Measurements from ENCODE around the gene CNGA2. TPM values are rescaled to one million over a fixed set of nuclear protein-coding genes. Genes with fewer than 3 reads are reported as not detected.

The CNGA2 gene
- total RNA-seq, 1 experiment from 2014 or later: not detected

DNA sequence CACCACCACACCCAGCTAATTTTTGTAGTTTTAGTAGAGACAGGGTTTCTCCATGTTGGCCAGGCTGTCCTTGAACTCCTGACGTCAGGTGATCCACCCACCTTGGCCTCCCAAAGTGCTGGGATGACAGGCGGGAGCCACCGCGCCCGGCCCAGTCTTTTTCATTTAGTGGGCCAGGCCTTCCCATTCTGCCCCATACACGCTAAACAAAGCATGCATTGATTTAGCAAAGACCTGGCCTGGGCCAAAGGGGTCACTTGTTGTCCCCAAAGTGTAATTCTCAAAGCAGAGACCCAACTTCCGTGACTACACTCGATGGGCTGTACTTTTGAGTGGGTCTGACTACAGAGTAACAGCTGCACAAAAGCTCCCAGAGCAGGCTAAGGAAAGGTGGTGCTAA, 29.2 kb downstream of the CNGA2 start (continued):
- TF ChIP-seq POLR2AphosphoS5 (IDR thresholded peaks at IDR 0.05; ENCODE audit: low read depth, low read length): no peak
- TF ChIP-seq ZFX (IDR thresholded peaks at IDR 0.05): no peak
- TF ChIP-seq ELF1 (IDR thresholded peaks at IDR 0.05; ENCODE audit: borderline replicate concordance, low read depth): no peak
- TF ChIP-seq SIN3A (IDR thresholded peaks at IDR 0.05; ENCODE audit: low read depth): no peak
- no peak for TF ChIP-seq ZNF274 (IDR thresholded peaks at IDR 0.05; ENCODE audit: low read depth, low read length)
- no peak for TF ChIP-seq EGR1 (IDR thresholded peaks at IDR 0.05; ENCODE audit: low read depth)
- TF ChIP-seq CEBPB (IDR thresholded peaks at IDR 0.05; ENCODE audit: low read depth): no peak
- no peak for TF ChIP-seq EZH2phosphoT487 (IDR thresholded peaks at IDR 0.05; ENCODE audit: borderline replicate concordance)
- TF ChIP-seq EZH2 (IDR thresholded peaks at IDR 0.05): no peak

DNA sequence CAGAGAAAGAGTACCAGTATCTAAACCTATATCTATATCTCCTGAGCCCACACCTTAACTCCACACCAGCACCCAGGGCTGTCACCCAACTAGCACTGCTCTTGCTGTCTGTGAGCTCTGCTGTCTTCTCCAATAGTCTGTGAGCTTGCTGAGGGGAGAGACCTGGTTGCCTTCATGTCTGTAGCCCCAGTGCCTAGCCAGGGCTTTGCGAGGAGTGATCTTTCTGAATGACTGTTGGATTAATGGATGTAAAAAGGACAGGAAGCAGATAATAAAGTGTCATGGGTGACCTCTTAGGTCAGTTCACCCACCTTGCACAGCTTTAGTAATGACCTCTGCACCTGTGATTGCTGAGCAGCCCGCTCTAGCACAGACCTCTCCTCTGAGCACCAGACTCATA, 30.5 kb downstream of the CNGA2 start:
- no peak overlapping the region for H3K4me3 ChIP-seq (replicated peaks in 1 of 2; ENCODE audit: low read depth in 1 of 2, low read length in 2 of 2)
- H3K4me2 ChIP-seq (ENCODE audit: low read length): no peak overlapping the region
- ChIA-PET RAD21 (ENCODE audit: low non-redundant PET in 1 of 2, low total read pairs in 2 of 2, uncharacterized antibody in 2 of 2, unreplicated experiment in 2 of 2) (no interaction called here), POLR2A (no interaction called here), CTCF (no interaction called here)
- no peaks in the 10 kb centered on the region; the same call in 1 of the 2 replicates for H3K27me3 ChIP-seq (ENCODE audit: insufficient read depth, low read length)
- no peaks in the 10 kb centered on the region for H3K79me2 ChIP-seq (ENCODE audit: insufficient read depth, low read length)
- no peaks in the 10 kb centered on the region for H3K4me1 ChIP-seq (ENCODE audit: control insufficient read depth in 1 of 2, insufficient read depth in 2 of 2, low read length in 2 of 2)
- no peaks in the 10 kb centered on the region for H4K20me1 ChIP-seq (ENCODE audit: insufficient read depth)
- H3K9me2 ChIP-seq (ENCODE audit: insufficient read depth): no peaks in the 10 kb centered on the region
- intact Hi-C loops (cut with micrococcal nuclease): no loop called here
- BruUV-seq (replicated peaks): no TSS peak
- H2AFZ ChIP-seq (ENCODE audit: low read depth, low read length, poor library complexity, severe bottlenecking): no peak overlapping the region
- no peak for TF ChIP-seq CEBPB (IDR thresholded peaks at IDR 0.05; ENCODE audit: low read depth)
- TF ChIP-seq YY1 (IDR thresholded peaks at IDR 0.05; ENCODE audit: extremely low read depth, insufficient replicate concordance, low read depth, low read length): no peak
- TF ChIP-seq EZH2 (IDR thresholded peaks at IDR 0.05): no peak
- no peak for TF ChIP-seq POLR2AphosphoS5 (IDR thresholded peaks at IDR 0.05; ENCODE audit: low read depth, low read length)
- TF ChIP-seq, protein P1, sequence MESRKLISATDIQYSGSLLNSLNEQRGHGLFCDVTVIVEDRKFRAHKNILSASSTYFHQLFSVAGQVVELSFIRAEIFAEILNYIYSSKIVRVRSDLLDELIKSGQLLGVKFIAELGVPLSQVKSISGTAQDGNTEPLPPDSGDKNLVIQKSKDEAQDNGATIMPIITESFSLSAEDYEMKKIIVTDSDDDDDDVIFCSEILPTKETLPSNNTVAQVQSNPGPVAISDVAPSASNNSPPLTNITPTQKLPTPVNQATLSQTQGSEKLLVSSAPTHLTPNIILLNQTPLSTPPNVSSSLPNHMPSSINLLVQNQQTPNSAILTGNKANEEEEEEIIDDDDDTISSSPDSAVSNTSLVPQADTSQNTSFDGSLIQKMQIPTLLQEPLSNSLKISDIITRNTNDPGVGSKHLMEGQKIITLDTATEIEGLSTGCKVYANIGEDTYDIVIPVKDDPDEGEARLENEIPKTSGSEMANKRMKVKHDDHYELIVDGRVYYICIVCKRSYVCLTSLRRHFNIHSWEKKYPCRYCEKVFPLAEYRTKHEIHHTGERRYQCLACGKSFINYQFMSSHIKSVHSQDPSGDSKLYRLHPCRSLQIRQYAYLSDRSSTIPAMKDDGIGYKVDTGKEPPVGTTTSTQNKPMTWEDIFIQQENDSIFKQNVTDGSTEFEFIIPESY (IDR thresholded peaks at IDR 0.05; ENCODE audit: extremely low read depth, insufficient replicate concordance, low read length): no peak
- TF ChIP-seq CBX3 (IDR thresholded peaks at IDR 0.05; ENCODE audit: low read depth): no peak
- TF ChIP-seq SP1 (IDR thresholded peaks at IDR 0.05; ENCODE audit: low read depth): no peak
- TF ChIP-seq, protein P2, sequence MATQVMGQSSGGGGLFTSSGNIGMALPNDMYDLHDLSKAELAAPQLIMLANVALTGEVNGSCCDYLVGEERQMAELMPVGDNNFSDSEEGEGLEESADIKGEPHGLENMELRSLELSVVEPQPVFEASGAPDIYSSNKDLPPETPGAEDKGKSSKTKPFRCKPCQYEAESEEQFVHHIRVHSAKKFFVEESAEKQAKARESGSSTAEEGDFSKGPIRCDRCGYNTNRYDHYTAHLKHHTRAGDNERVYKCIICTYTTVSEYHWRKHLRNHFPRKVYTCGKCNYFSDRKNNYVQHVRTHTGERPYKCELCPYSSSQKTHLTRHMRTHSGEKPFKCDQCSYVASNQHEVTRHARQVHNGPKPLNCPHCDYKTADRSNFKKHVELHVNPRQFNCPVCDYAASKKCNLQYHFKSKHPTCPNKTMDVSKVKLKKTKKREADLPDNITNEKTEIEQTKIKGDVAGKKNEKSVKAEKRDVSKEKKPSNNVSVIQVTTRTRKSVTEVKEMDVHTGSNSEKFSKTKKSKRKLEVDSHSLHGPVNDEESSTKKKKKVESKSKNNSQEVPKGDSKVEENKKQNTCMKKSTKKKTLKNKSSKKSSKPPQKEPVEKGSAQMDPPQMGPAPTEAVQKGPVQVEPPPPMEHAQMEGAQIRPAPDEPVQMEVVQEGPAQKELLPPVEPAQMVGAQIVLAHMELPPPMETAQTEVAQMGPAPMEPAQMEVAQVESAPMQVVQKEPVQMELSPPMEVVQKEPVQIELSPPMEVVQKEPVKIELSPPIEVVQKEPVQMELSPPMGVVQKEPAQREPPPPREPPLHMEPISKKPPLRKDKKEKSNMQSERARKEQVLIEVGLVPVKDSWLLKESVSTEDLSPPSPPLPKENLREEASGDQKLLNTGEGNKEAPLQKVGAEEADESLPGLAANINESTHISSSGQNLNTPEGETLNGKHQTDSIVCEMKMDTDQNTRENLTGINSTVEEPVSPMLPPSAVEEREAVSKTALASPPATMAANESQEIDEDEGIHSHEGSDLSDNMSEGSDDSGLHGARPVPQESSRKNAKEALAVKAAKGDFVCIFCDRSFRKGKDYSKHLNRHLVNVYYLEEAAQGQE (IDR thresholded peaks at IDR 0.05; ENCODE audit: low read depth): no peak
- no peak for TF ChIP-seq SIN3A (IDR thresholded peaks at IDR 0.05; ENCODE audit: low read depth)
- TF ChIP-seq ZFX (IDR thresholded peaks at IDR 0.05): no peak
- no peak for TF ChIP-seq TCF7L2 (IDR thresholded peaks at IDR 0.05; ENCODE audit: borderline replicate concordance, extremely low read depth, insufficient read depth, insufficient read length)
- no peak for TF ChIP-seq EZH2phosphoT487 (IDR thresholded peaks at IDR 0.05; ENCODE audit: borderline replicate concordance)
- TF ChIP-seq, protein P3, sequence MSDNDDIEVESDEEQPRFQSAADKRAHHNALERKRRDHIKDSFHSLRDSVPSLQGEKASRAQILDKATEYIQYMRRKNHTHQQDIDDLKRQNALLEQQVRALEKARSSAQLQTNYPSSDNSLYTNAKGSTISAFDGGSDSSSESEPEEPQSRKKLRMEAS (IDR thresholded peaks at IDR 0.05): no peak
- TF ChIP-seq JUND (IDR thresholded peaks at IDR 0.05): no peak
- no peak for TF ChIP-seq ELF1 (IDR thresholded peaks at IDR 0.05; ENCODE audit: borderline replicate concordance, low read depth)
- no peak for TF ChIP-seq SRF (IDR thresholded peaks at IDR 0.05; ENCODE audit: low read depth)
- ATAC-seq: no peak
- DNase-seq (ENCODE audit: low read depth, low spot score): no peak
- H3K9me3 ChIP-seq (ENCODE audit: control insufficient read depth in 1 of 2, insufficient read depth in 1 of 2, low read depth in 1 of 2, low read length in 2 of 2): no peaks in the 10 kb centered on the region
- no peak overlapping the region for H3K9ac ChIP-seq (ENCODE audit: low read length)
- H3K36me3 ChIP-seq (ENCODE audit: control insufficient read depth in 1 of 2, insufficient read depth in 2 of 2, low read length in 2 of 2): no peaks in the 10 kb centered on the region
- H3K27ac ChIP-seq (ENCODE audit: low read depth, low read length): no peak overlapping the region
